ENCODE results near the gene MED27.

DNA sequence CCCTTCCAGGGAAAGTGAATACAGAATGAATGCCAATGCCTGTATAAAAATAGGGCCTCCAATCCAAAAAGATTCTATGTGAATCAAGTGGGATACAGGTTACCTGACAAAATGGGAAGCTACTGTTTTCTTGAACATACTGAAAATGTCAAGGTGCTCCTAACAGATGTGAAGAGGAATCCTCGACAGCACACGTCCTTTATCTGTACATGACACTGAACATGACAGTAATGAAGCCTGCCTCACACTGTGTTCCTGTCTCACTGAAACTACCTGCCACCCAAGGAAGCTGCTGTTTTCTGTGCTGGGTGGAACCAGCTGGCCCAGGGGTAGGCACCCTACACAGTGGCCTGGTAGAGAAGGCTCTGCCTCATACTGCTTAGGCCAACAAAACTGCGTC, 174.5 kb downstream of the MED27 start:
- TF ChIP-seq, protein P1, sequence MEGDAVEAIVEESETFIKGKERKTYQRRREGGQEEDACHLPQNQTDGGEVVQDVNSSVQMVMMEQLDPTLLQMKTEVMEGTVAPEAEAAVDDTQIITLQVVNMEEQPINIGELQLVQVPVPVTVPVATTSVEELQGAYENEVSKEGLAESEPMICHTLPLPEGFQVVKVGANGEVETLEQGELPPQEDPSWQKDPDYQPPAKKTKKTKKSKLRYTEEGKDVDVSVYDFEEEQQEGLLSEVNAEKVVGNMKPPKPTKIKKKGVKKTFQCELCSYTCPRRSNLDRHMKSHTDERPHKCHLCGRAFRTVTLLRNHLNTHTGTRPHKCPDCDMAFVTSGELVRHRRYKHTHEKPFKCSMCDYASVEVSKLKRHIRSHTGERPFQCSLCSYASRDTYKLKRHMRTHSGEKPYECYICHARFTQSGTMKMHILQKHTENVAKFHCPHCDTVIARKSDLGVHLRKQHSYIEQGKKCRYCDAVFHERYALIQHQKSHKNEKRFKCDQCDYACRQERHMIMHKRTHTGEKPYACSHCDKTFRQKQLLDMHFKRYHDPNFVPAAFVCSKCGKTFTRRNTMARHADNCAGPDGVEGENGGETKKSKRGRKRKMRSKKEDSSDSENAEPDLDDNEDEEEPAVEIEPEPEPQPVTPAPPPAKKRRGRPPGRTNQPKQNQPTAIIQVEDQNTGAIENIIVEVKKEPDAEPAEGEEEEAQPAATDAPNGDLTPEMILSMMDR (conservative IDR thresholded peaks at IDR 0.05; ENCODE audit: low read depth, low read length), result no peak
- no peak for TF ChIP-seq EZH2phosphoT487 (IDR thresholded peaks at IDR 0.05; ENCODE audit: borderline replicate concordance, low read length)
- no peak for TF ChIP-seq EZH2 (IDR thresholded peaks at IDR 0.05; ENCODE audit: low read length, unreplicated experiment)
